WTC11 (cell line): ENCODE data around the gene PIPOX. TPM values are rescaled to one million over a fixed set of nuclear protein-coding genes. Genes with fewer than 3 reads are reported as not detected.

Experiments used
- ATAC-seq: fragments of 200-7000 bp; cut with Tn5 transposase; 2 replicates; pipeline ENCODE4 v1.10.0; 2021; ENCODE audit warnings: mild to moderate bottlenecking, moderate library complexity
- CTCF ChIA-PET: fragments of 300-600 bp; sonication (Branson Sonifier 250); formaldehyde crosslinking; loops from one replicate; lab custom pipeline; 2021; ENCODE audit warnings: antibody characterized with exemption; lab: Charles Lee
- POLR2A ChIA-PET: fragments of 350-600 bp; sonication (Branson Sonifier 250); formaldehyde crosslinking; loops from one replicate; lab custom pipeline; 2021; ENCODE audit warnings: antibody characterized with exemption; lab: Charles Lee
- DNase-seq: peaks from one replicate; pipeline ENCODE4 v3.0.0; 2021; ENCODE audit warnings: low spot score
- H3K27ac Mint-ChIP-seq: 2 replicates; pipeline ENCODE4 v1.8.0; 2021; ENCODE audit warnings: mixed read lengths
- H3K27me3 Mint-ChIP-seq: 2 replicates; pipeline ENCODE4 v1.8.0; 2021; ENCODE audit warnings: low read depth, mild to moderate bottlenecking, moderate library complexity, mixed read lengths
- H3K36me3 Mint-ChIP-seq: 2 replicates; pipeline ENCODE4 v1.8.0; 2021; ENCODE audit warnings: mixed read lengths
- H3K4me1 Mint-ChIP-seq: 2 replicates; pipeline ENCODE4 v1.8.0; 2022; ENCODE audit warnings: mixed read lengths
- H3K4me3 Mint-ChIP-seq: 2 replicates; pipeline ENCODE4 v1.8.0; 2021; ENCODE audit warnings: mild to moderate bottlenecking, moderate library complexity, mixed read lengths
- H3K9me3 Mint-ChIP-seq: 2 replicates; pipeline ENCODE4 v1.8.0; 2021; ENCODE audit warnings: mixed read lengths
- ATF1 ChIP-seq: sonication (generic); formaldehyde crosslinking; IDR thresholded peaks from 2 replicates; pipeline ENCODE4 v1.8.1; 2023; ENCODE audit warnings: mild to moderate bottlenecking, moderate library complexity, missing genetic modification reagents
- ATF3 ChIP-seq: sonication (generic); formaldehyde crosslinking; conservative IDR thresholded peaks from 2 replicates; pipeline ENCODE4 v1.8.1; 2022; ENCODE audit warnings: mild to moderate bottlenecking, missing genetic modification reagents
- CBFB ChIP-seq: sonication (generic); formaldehyde crosslinking; IDR thresholded peaks from 2 replicates; pipeline ENCODE4 v1.8.1; 2022; ENCODE audit warnings: mild to moderate bottlenecking, low read depth, missing genetic modification reagents
- E2F5 ChIP-seq: sonication (generic); formaldehyde crosslinking; IDR thresholded peaks from 2 replicates; pipeline ENCODE4 v1.8.1; 2022; ENCODE audit warnings: mild to moderate bottlenecking, moderate library complexity, missing genetic modification reagents
- FOXK1 ChIP-seq: sonication (generic); formaldehyde crosslinking; IDR thresholded peaks from 2 replicates; pipeline ENCODE4 v1.8.0; 2022; ENCODE audit warnings: mild to moderate bottlenecking, moderate library complexity, missing genetic modification reagents
- GRHL2 ChIP-seq: fragments of 250-450 bp; sonication (Bioruptor Pico); IDR thresholded peaks from 2 replicates; pipeline ENCODE4 v1.8.0; 2022; ENCODE audit warnings: mild to moderate bottlenecking, moderate library complexity; ENCODE audit not compliant: insufficient replicate concordance, severe bottlenecking
- GTF2I ChIP-seq: fragments of 250-450 bp; sonication (Bioruptor Pico); conservative IDR thresholded peaks from 2 replicates; pipeline ENCODE4 v1.4.0; 2021; ENCODE audit warnings: mild to moderate bottlenecking
- HMGXB4 ChIP-seq: sonication (generic); formaldehyde crosslinking; IDR thresholded peaks from 2 replicates; pipeline ENCODE4 v1.8.1; 2023; ENCODE audit warnings: mild to moderate bottlenecking, moderate library complexity, missing genetic modification reagents
- MXD4 ChIP-seq: fragments of 250-450 bp; sonication (Bioruptor Pico); IDR thresholded peaks from 2 replicates; pipeline ENCODE4 v1.8.0; 2021; ENCODE audit warnings: mild to moderate bottlenecking, moderate library complexity, borderline replicate concordance
- MYBL2 ChIP-seq: sonication (generic); formaldehyde crosslinking; IDR thresholded peaks from 2 replicates; pipeline ENCODE4 v1.8.1; 2023; ENCODE audit warnings: mild to moderate bottlenecking, moderate library complexity, missing genetic modification reagents
- NFE2L1 ChIP-seq: sonication (generic); formaldehyde crosslinking; IDR thresholded peaks from 2 replicates; pipeline ENCODE4 v1.8.1; 2023; ENCODE audit warnings: missing genetic modification reagents
- NR2C2 ChIP-seq: sonication (generic); formaldehyde crosslinking; IDR thresholded peaks from 2 replicates; pipeline ENCODE4 v1.8.0; 2022; ENCODE audit warnings: mild to moderate bottlenecking, missing genetic modification reagents
- NR3C1 ChIP-seq: sonication (generic); formaldehyde crosslinking; conservative IDR thresholded peaks from 2 replicates; pipeline ENCODE4 v1.8.1; 2023; ENCODE audit warnings: low read depth, mild to moderate bottlenecking, missing genetic modification reagents
- RELA ChIP-seq: sonication (generic); formaldehyde crosslinking; IDR thresholded peaks from 2 replicates; pipeline ENCODE4 v1.8.1; 2022; ENCODE audit warnings: missing genetic modification reagents, mild to moderate bottlenecking, borderline replicate concordance
- ZBTB21 ChIP-seq: sonication (generic); formaldehyde crosslinking; IDR thresholded peaks from 2 replicates; pipeline ENCODE4 v1.8.1; 2023; ENCODE audit warnings: mild to moderate bottlenecking, missing genetic modification reagents, borderline replicate concordance
- ZBTB43 ChIP-seq: sonication (generic); formaldehyde crosslinking; IDR thresholded peaks from 2 replicates; pipeline ENCODE4 v1.8.1; 2023; ENCODE audit warnings: mild to moderate bottlenecking, missing genetic modification reagents
- ZNF138 ChIP-seq: sonication (generic); formaldehyde crosslinking; conservative IDR thresholded peaks from 2 replicates; pipeline ENCODE4 v1.8.1; 2022; ENCODE audit warnings: mild to moderate bottlenecking, moderate library complexity, missing genetic modification reagents
- ZNF232 ChIP-seq: sonication (generic); formaldehyde crosslinking; IDR thresholded peaks from 2 replicates; pipeline ENCODE4 v1.8.0; 2022; ENCODE audit warnings: mild to moderate bottlenecking, missing genetic modification reagents
- ZNF263 ChIP-seq: sonication (generic); formaldehyde crosslinking; IDR thresholded peaks from 2 replicates; pipeline ENCODE4 v1.8.1; 2022; ENCODE audit warnings: low read depth, mild to moderate bottlenecking, moderate library complexity, missing genetic modification reagents
- ZNF317 ChIP-seq: sonication (generic); formaldehyde crosslinking; IDR thresholded peaks from 2 replicates; pipeline ENCODE4 v1.8.1; 2023; ENCODE audit warnings: low read depth, mild to moderate bottlenecking, moderate library complexity, missing genetic modification reagents, borderline replicate concordance
- ZNF396 ChIP-seq: fragments of 250-450 bp; sonication (Bioruptor Pico); IDR thresholded peaks from 2 replicates; pipeline ENCODE4 v1.8.0; 2021; ENCODE audit warnings: mild to moderate bottlenecking, moderate library complexity, borderline replicate concordance
- ZNF423 ChIP-seq: fragments of 250-450 bp; sonication (Bioruptor Pico); IDR thresholded peaks from 2 replicates; pipeline ENCODE4 v2.1.2; 2022; ENCODE audit warnings: mild to moderate bottlenecking, moderate library complexity
- ZNF671 ChIP-seq: fragments of 250-450 bp; sonication (Bioruptor Pico); IDR thresholded peaks from 2 replicates; pipeline ENCODE4 v1.8.0; 2021; ENCODE audit warnings: mild to moderate bottlenecking
- total RNA-seq: library from RNA; stranded (reverse); gene quantifications from 3 replicates; pipeline ENCODE4 v1.2.3, GENCODE V29; 2021
- TF ChIP-seq, protein P1 (sequence below): sonication (generic); formaldehyde crosslinking; IDR thresholded peaks from 2 replicates; pipeline ENCODE4 v1.8.1; 2023; ENCODE audit warnings: mild to moderate bottlenecking, missing genetic modification reagents, moderate library complexity
- TF ChIP-seq, protein P2 (sequence below): sonication (generic); formaldehyde crosslinking; IDR thresholded peaks from 2 replicates; pipeline ENCODE4 v1.8.0; 2022; ENCODE audit warnings: missing genetic modification reagents

PIPOX gene
- total RNA-seq, 1 experiment from 2014 or later = 34.2 TPM

DNA sequence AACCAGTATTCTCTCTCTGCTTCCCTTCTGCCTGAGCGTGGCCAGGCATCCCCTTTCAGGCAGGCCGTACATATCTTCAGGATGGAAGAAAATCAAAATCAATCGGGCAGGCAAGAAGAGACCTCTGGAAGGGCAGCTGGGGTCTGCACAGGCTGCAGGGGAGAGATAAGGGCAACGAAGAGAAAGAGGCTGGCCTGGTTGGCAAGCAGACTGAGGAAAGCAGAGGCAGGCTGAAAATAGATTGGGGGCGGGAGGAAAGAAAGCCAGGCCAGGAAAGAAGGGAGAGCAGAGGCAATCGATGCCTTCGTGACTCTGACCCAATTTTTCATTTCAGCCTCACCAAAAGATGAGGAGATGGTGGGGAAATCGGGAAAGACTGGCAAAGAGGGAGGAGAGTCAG lies 18.1 kb downstream of the PIPOX start (continued):
- TF ChIP-seq NR2C2 (CRISPR knock-in tag) (no peak), ZNF138 (no peak)
- TF ChIP-seq, protein P1, sequence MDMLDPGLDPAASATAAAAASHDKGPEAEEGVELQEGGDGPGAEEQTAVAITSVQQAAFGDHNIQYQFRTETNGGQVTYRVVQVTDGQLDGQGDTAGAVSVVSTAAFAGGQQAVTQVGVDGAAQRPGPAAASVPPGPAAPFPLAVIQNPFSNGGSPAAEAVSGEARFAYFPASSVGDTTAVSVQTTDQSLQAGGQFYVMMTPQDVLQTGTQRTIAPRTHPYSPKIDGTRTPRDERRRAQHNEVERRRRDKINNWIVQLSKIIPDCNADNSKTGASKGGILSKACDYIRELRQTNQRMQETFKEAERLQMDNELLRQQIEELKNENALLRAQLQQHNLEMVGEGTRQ (CRISPR knock-in tag) = no peak

GRCh38 chr17:29062215-29062614 lies 19.3 kb downstream of the PIPOX start:
- no peak for DNase-seq
- H3K4me3 Mint-ChIP-seq = no peak overlapping the region
- H3K27me3 Mint-ChIP-seq = peaks cover under 1% of the 10 kb centered on the region; the same call in 1 of the 2 replicates
- no peak for ATAC-seq
- POLR2A ChIA-PET = interaction anchor here (0.9 kb wide), 1 partner anchor 14 kb away, joined by 4 read pairs; no protein-coding TSS in a partner anchor
- TF ChIP-seq ZNF671 (CRISPR knock-in tag) (no peak), GTF2I (CRISPR knock-in tag) (no peak), CBFB (CRISPR knock-in tag) (no peak), ZBTB21 (CRISPR knock-in tag) (no peak), NFE2L1 (no peak), GRHL2 (no peak), ZNF423 (CRISPR knock-in tag) (no peak), ZNF263 (CRISPR knock-in tag) (no peak), ZNF232 (no peak), E2F5 (CRISPR knock-in tag) (no peak), ZBTB43 (CRISPR knock-in tag) (no peak), ZNF317 (no peak), MXD4 (CRISPR knock-in tag) (no peak), ZNF138 (no peak)
- TF ChIP-seq, protein P2, sequence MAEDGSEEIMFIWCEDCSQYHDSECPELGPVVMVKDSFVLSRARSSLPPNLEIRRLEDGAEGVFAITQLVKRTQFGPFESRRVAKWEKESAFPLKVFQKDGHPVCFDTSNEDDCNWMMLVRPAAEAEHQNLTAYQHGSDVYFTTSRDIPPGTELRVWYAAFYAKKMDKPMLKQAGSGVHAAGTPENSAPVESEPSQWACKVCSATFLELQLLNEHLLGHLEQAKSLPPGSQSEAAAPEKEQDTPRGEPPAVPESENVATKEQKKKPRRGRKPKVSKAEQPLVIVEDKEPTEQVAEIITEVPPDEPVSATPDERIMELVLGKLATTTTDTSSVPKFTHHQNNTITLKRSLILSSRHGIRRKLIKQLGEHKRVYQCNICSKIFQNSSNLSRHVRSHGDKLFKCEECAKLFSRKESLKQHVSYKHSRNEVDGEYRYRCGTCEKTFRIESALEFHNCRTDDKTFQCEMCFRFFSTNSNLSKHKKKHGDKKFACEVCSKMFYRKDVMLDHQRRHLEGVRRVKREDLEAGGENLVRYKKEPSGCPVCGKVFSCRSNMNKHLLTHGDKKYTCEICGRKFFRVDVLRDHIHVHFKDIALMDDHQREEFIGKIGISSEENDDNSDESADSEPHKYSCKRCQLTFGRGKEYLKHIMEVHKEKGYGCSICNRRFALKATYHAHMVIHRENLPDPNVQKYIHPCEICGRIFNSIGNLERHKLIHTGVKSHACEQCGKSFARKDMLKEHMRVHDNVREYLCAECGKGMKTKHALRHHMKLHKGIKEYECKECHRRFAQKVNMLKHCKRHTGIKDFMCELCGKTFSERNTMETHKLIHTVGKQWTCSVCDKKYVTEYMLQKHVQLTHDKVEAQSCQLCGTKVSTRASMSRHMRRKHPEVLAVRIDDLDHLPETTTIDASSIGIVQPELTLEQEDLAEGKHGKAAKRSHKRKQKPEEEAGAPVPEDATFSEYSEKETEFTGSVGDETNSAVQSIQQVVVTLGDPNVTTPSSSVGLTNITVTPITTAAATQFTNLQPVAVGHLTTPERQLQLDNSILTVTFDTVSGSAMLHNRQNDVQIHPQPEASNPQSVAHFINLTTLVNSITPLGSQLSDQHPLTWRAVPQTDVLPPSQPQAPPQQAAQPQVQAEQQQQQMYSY = no peak
- H3K4me1 Mint-ChIP-seq = peaks cover 51% of the 10 kb centered on the region
- no peak overlapping the region for H3K27ac Mint-ChIP-seq
- H3K36me3 Mint-ChIP-seq = no peaks in the 10 kb centered on the region
- CTCF ChIA-PET = interaction anchor here (0.8 to 6.6 kb wide), 8 partner anchors 50 to 150 kb away, joined by 3 to 53 read pairs (median 4); no protein-coding TSS in a partner anchor
- no peaks in the 10 kb centered on the region for H3K9me3 Mint-ChIP-seq

GRCh38 chr17:29063992-29064391 lies 21.1 kb downstream of the PIPOX start:
- DNase-seq (no peak), ATAC-seq (no peak)
- ChIA-PET CTCF (interaction anchor here (2.3 to 6.6 kb wide), 2 partner anchors 49 to 52 kb away, joined by 10 to 53 read pairs; no protein-coding TSS in a partner anchor), POLR2A (no interaction called here)
- Mint-ChIP-seq H3K27ac (no peak overlapping the region), H3K36me3 (no peaks in the 10 kb centered on the region), H3K27me3 (peaks cover 4% of the 10 kb centered on the region; the same call in 1 of the 2 replicates), H3K4me1 (peaks cover 50% of the 10 kb centered on the region), H3K4me3 (no peak overlapping the region), H3K9me3 (no peaks in the 10 kb centered on the region)
- TF ChIP-seq ATF1 (CRISPR knock-in tag) = no peak
- no peak for TF ChIP-seq NR2C2 (CRISPR knock-in tag)
- no peak for TF ChIP-seq RELA (CRISPR knock-in tag)
- TF ChIP-seq ZNF317 = no peak
- TF ChIP-seq ATF3 (CRISPR knock-in tag) = no peak
- no peak for TF ChIP-seq ZNF423 (CRISPR knock-in tag)
- no peak for TF ChIP-seq ZNF232
- TF ChIP-seq ZNF396 (CRISPR knock-in tag) = no peak
- no peak for TF ChIP-seq MYBL2 (CRISPR knock-in tag)
- no peak for TF ChIP-seq E2F5 (CRISPR knock-in tag)
- TF ChIP-seq HMGXB4 (CRISPR knock-in tag) = no peak
- TF ChIP-seq FOXK1 = no peak
- TF ChIP-seq NR3C1 = no peak
